ENCODE measurements around the gene RANBP9. TPM values are rescaled to one million over a fixed set of nuclear protein-coding genes. Genes with fewer than 3 reads are reported as not detected.

RANBP9 gene
- total RNA-seq, 4 donors from 2014 or later = 35.8 to 64.7 (median 50.4) TPM

DNA sequence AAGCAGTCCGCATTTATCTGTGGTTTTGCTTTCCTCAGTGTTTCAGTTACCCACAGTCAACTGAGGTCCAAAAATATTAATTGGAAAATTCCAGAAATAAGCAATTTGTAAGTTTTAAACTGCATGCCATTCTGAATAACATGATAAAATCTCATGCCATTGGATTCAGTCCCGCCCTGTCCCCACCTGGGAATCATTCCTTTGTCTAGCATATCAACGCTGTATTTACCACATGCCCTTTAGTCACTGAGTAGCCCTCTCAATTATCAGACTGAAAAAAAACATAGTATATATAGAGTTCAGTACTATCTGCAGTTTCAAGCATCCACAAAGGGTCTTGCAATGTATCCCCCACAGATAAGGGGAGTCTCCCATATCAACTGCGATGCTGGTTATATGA lies 17.1 kb downstream of the RANBP9 start:
- TF ChIP-seq POLR2A (IDR thresholded peaks at IDR 0.05) (no peak), EP300 (IDR thresholded peaks at IDR 0.05) (no peak), POLR2AphosphoS5 (IDR thresholded peaks at IDR 0.05) (no peak)
- TF ChIP-seq, protein P1, sequence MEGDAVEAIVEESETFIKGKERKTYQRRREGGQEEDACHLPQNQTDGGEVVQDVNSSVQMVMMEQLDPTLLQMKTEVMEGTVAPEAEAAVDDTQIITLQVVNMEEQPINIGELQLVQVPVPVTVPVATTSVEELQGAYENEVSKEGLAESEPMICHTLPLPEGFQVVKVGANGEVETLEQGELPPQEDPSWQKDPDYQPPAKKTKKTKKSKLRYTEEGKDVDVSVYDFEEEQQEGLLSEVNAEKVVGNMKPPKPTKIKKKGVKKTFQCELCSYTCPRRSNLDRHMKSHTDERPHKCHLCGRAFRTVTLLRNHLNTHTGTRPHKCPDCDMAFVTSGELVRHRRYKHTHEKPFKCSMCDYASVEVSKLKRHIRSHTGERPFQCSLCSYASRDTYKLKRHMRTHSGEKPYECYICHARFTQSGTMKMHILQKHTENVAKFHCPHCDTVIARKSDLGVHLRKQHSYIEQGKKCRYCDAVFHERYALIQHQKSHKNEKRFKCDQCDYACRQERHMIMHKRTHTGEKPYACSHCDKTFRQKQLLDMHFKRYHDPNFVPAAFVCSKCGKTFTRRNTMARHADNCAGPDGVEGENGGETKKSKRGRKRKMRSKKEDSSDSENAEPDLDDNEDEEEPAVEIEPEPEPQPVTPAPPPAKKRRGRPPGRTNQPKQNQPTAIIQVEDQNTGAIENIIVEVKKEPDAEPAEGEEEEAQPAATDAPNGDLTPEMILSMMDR (IDR thresholded peaks at IDR 0.05) = no peak
- H3K9me3 ChIP-seq = no peaks in the 10 kb centered on the region
- H3K36me3 ChIP-seq = peaks cover 17% of the 10 kb centered on the region
- no peaks in the 10 kb centered on the region for H3K27me3 ChIP-seq
- no peak for DNase-seq (ENCODE audit: low spot score in 2 of 2)
- H3K4me3 ChIP-seq = no peak overlapping the region
- 86% methylated on average over 4 of the region's 4 CpGs for WGBS
- H3K4me1 ChIP-seq = peaks cover 30% of the 10 kb centered on the region
- no peak overlapping the region for H3K27ac ChIP-seq

DNA sequence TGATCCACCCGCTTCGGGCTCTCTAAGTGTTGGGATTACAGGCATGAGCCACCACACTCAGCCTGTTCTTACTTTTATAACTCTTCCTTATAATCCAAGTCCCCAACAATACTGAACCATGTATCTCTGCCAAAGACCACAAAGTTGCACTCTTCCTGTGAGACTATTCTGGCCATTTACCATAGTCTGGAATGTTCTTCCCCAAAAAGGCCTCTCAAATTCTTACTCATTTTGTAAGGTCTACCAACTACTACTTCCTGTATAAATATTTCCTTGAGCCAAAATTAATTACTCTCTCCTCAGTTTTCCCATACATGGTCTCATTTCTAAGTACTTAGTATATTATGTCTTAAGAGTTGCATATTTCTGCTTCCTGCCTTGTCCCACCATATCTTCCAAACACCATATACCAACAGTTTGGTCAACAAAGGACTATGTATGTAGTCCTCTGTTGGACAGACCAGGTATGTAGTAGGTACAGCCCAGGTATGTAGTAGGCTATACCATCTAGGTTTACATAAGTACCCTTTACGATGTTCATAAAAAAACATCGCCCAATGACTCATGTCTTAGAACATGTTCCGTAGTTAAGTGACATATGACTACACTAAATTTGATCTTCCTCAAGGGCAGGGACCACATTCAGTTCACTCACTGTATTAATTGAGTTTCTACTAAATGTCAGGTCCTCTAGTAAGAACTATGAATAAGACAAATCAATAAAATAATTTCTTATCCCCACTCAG lies 22.0 kb downstream of the RANBP9 start:
- peaks cover 20% of the 10 kb centered on the region for H3K4me1 ChIP-seq
- no peak for DNase-seq (ENCODE audit: low spot score in 2 of 2)
- no peak overlapping the region for H3K4me3 ChIP-seq
- no peaks in the 10 kb centered on the region for H3K27me3 ChIP-seq
- no peak overlapping the region for H3K27ac ChIP-seq
- peaks cover 22% of the 10 kb centered on the region for H3K36me3 ChIP-seq
- 92% methylated on average over 5 of the region's 5 CpGs for WGBS
- no peaks in the 10 kb centered on the region for H3K9me3 ChIP-seq
- no peak for TF ChIP-seq EP300 (IDR thresholded peaks at IDR 0.05)
- no peak for TF ChIP-seq POLR2A (IDR thresholded peaks at IDR 0.05)
- TF ChIP-seq POLR2AphosphoS5 (IDR thresholded peaks at IDR 0.05) = no peak
- TF ChIP-seq, protein P1 (IDR thresholded peaks at IDR 0.05) = no peak

DNA sequence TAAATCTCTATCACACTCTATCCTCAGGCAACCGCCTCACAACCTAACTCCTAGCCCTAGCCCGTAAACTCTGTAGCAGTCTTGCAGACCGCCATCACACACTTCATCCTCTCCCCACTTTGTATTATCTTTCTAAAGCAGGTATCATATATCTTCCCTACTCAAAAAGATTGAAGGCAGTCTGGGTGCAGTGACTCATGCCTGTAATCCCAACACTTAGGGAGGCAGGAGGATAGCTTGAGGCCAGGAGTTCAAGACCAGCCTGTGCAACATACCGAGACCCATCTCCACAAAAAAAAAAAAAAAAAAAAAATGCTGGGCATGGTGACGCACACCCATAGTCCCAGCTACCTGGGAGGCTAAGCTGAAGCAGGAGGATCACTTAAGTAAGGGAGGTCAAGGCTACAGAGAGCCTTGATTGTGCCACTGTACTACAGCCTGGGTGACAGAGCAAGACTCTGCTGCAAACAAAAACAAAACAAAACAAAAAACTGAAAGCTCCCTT lies 22.9 kb downstream of the RANBP9 start:
- H3K4me3 ChIP-seq = no peak overlapping the region
- no peaks in the 10 kb centered on the region for H3K27me3 ChIP-seq
- DNase-seq (ENCODE audit: low spot score in 2 of 2) = no peak
- H3K4me1 ChIP-seq = peaks cover 12% of the 10 kb centered on the region
- TF ChIP-seq POLR2A (IDR thresholded peaks at IDR 0.05) = no peak
- no peak for TF ChIP-seq POLR2AphosphoS5 (IDR thresholded peaks at IDR 0.05)
- H3K27ac ChIP-seq = no peak overlapping the region
- peaks cover 18% of the 10 kb centered on the region for H3K36me3 ChIP-seq
- WGBS = 98% methylated on average over 5 of the region's 5 CpGs
- H3K9me3 ChIP-seq = no peaks in the 10 kb centered on the region

DNA sequence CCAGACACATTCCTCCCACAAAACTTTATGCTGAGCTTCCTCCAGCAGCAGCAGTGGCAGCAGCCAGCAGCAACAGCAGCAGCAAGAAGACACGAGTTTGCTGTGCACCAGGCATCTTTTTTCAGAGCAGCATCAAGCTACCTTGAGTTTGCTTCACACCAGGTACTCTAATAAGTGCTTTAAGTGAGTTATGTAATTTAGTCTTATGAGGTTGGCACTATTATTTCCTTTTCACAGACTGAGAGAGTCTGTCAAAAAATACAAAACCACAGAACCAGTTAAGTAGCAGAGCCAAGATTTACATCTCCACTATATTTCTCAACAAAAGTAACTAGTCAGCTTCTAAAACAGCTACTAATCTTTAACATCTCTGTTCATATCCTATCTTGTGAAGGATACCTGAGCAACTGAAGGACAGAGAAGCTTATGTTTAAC lies 23.7 kb downstream of the RANBP9 start:
- H3K4me3 ChIP-seq = no peak overlapping the region
- 29% methylated on average over 1 of the region's 1 CpG for WGBS
- DNase-seq (ENCODE audit: low spot score in 2 of 2) = no peak

DNA sequence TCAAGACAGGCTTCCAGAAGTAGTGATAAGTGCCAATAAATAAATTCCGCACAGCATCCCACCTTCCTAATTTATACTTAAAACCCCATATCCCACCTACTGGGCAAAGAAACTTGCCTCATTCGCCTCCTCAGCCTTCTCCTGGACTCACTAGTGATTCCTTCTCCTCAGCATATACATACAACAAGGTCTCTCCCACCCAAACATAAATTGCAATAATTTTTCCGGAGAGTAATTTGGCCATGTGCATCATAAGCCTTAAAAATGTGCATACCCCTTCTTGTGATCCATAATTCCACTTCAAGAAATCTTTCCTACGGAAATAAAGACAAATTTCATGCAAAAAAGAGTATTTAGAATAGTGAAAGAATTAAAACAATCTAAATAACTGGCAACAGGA lies 26.8 kb downstream of the RANBP9 start:
- TF ChIP-seq EP300 (IDR thresholded peaks at IDR 0.05) (no peak), POLR2A (IDR thresholded peaks at IDR 0.05) (no peak), POLR2AphosphoS5 (IDR thresholded peaks at IDR 0.05) (no peak)
- TF ChIP-seq, protein P1 (IDR thresholded peaks at IDR 0.05) = no peak
- peaks cover 7% of the 10 kb centered on the region for H3K36me3 ChIP-seq
- peaks cover 15% of the 10 kb centered on the region for H3K4me1 ChIP-seq
- H3K27ac ChIP-seq = no peak overlapping the region
- no peaks in the 10 kb centered on the region for H3K9me3 ChIP-seq
- no peaks in the 10 kb centered on the region for H3K27me3 ChIP-seq
- DNase-seq (ENCODE audit: low spot score in 2 of 2) = no peak
- H3K4me3 ChIP-seq = no peak overlapping the region
- WGBS = 91% methylated on average over 4 of the region's 4 CpGs

More for the DNA sequence above, 23.7 kb downstream of the RANBP9 start:
- no peaks in the 10 kb centered on the region for H3K27me3 ChIP-seq
- no peak overlapping the region for H3K27ac ChIP-seq
- TF ChIP-seq EP300 (IDR thresholded peaks at IDR 0.05) (no peak), POLR2AphosphoS5 (IDR thresholded peaks at IDR 0.05) (no peak), POLR2A (IDR thresholded peaks at IDR 0.05) (no peak)
- TF ChIP-seq, protein P1 (IDR thresholded peaks at IDR 0.05) = no peak
- no peaks in the 10 kb centered on the region for H3K9me3 ChIP-seq
- H3K36me3 ChIP-seq = peaks cover 13% of the 10 kb centered on the region
- H3K4me1 ChIP-seq = peaks cover 12% of the 10 kb centered on the region
